ENCODE measurements around the gene LRPAP1.

LRPAP1 gene

DNA sequence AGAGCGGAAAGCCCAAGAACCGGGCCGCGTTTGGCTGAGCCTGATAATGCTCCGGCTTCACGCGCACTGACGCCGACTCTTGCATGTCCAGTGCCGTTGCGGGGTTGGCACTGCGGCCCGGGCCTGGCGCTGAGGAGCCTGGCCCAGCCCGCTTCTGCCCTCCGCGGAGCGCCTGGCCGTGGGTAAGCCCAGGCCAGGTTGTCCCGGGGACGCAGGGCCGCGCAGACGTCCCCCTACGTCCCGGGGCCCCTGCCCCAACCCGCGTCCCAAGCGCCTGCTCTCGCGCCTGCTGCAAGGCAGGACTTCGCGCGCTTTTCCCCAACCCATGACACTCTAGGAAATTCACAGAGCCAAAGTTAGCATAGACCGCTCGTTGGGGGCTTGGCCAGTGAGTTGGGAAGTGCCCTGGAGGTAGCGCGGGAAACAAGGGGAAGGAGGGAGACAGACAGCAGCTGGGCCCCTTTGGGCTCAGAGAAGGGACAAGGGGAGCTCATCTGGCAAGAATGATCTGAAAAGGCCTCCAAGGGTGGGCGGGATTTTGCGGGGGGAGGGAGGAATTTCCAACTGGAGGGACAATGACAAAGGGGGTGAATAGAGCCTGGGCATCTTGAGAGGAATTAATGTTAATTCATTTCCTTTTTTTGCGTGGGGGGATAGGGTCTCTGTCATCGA lies 665 bp upstream of the LRPAP1 start:
- no peak for DNase-seq

DNA sequence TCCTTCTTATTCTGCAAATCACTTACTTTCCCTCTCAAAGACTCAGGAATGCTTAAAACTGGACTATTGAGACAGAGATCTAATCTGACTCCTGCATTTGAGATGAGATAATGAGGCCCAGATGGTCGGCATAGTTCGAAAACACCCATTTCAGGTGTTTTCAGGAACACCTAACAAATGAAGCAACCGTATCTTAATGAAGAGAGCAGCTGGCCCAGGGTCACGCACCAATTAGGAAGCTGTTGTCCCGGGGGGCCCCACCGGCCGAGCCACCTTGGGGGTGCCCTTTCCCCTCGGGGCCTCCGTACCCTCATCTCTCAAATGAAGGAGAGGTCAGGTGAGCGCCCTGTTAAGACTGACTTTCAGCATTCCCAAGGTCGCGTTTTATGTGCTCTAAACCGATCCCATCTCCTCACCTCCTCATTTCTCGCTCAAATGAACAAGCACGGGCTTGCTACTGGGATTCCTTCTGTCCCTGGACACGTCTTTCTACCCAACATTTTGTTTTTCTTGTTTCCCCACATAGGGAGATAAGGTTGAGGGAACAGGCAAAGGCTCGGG lies 824 bp downstream of the LRPAP1 start:
- DNase-seq = no peak

DNA sequence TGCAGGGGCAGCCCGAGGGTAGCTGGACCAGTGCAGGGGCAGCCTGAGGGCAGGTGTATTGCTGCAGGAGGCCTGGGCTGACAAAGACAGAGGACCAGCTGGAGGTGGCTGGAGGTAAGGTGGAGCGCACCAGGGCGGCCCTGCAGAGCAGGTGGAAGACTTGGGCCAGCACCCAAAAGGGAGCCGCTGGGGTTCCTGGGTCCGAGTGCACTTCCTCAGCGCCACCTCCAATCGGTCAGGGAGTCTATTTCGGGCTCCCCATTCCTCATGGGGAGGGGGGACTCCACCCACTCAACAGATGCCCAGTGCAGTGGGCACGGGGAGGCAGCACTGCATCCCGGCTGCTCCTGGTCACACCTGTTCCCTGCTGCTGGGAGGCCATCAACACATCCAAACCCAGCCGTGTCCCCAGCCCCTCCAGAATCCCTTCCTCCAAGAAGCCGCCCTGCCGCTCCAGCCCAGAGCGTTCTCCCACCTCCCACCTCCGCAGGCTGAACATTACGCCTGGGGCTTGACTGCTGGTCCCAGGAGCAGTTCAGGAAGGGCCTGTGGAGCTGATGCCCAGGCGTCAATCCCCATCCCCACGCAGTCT lies 1.5 kb downstream of the LRPAP1 start:
- no peak for DNase-seq

DNA sequence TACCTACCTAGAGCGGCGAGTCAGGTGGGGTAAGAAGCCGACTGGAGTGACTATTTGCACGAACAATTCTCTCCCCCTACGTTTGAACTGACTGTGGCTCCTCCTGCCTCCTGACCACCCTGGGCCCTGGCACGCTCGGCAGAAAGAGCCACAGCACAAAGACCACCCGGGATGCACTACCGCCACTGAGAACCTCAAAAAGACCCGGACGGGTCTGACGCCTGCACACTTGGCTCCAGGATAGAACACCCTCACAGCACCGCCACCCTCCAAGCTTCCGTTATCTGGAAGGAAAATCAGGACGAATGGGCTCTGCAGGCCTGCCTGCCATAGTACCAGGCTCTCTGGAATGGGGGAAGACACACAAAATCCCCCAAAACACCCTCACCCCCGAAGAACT lies 2.2 kb downstream of the LRPAP1 start:
- DNase-seq = no peak

GRCh38 chr4:3529363-3529762 lies 2.9 kb downstream of the LRPAP1 start:
- peak in 7 of 56 donors; percentile 9 to 51 (median 27) for DNase-seq

DNA sequence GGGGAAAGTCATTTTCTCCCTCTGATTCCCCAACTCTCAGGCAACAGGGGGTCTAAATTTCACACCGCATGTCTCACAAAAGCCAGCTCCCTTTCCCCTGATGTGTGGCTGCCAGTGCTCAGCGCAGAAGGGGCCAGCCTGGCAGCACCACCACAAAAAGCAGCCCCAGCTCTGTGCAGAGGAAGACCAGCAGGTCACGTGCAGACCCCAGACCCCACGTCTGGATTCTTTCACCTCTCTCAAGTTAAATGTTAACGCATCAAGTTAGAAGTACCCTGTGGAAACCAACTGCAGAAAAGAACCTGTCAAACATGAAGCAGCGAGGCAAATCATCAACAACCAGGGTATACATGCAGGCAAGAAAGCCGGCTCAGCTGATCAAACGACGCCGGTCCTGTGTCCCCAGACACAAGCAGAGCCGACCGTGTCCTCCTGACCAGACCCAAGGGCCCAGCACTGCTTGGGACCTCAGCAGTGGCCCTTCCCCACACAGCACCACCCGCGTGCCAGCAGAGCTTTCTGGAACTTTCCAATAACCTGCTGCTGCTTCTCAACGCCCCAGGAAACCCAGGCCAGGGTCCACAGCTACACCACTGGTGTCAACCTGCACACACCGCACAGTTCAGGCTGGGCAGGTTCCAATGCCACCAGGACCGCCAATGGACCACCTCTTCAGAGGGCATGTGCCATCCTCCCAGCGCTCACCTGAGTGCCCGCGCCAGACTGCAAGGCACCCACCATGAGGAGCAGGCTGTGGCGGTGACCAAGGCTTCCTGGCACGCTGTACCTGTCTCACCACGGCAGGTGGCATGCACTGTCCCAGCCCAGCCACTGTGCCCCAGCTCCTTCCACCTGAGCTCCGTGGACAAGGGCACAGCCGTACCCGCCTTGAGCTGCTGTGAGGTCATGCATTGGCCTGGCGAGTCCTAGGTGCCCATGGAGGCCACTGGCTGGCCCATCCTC lies 4.0 kb downstream of the LRPAP1 start:
- no peak for DNase-seq

- DNase-seq = no peak
Observed at GRCh38 chr4:3527101-3527913, 4.9 kb downstream of the LRPAP1 start.

DNA sequence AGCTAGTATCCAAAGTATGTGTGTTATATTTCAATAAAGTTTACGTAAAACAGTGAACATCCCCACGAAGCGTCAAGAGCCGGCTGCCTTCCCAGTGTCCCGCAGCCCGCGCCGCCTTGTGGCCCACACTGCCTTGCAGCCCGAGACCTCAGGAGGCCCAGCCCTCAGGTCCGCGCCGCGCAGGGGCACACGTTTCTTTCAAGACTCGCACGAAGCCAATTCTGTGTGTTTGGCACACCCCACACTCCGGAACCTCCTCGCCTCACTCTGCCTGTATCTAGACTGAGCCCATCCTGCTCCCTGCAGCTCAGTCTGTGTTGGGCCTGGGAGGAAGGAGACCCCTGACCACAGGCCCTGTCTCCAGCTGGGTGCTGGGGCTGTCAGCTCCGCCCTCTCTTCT lies 5.8 kb downstream of the LRPAP1 start:
- no peak for DNase-seq

- no peak for DNase-seq
Observed at GRCh38 chr4:3525532-3526430, 6.4 kb downstream of the LRPAP1 start.

DNA sequence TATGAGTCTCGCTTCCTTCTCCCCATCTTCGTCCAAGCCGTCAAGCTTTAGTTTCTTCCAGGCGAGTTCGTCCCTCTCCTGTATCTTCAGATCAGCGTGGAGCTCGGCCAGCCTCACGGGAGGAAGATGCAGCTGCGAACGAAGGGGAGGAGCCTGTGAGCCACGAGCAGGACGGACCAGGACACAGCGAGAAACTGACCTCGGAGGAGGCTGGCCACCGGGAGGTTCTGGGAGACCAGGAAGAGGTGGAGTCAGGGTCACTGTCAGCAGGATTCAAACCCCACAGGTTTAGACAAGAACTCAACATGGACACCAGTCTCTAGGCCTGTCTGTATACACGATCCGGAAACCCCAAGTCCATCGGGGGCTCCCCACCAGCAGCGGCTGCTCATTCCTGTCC lies 7.3 kb downstream of the LRPAP1 start:
- no peak for DNase-seq

DNA sequence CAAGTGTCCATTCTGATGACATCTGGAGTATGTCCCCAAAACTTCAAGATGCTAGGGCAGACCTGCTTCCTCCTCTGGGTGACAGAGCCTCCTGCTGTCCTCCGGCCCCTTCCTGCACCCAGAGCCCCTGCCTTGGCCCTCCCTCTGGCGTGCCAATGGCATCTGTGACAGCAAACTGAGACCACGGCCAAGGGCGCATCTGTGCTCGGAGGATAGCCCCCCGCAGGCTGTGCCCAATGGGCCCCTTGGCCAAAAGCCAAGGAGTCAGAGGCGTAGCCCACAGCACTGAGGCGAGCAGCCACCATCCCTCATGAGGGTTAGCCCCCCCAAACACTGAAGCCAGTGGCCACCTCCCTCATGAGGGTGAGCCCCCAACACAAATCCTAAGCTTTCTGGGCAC lies 7.9 kb downstream of the LRPAP1 start:
- no peak for DNase-seq

- DNase-seq = no peak
Observed at GRCh38 chr4:3523628-3524221, 8.5 kb downstream of the LRPAP1 start.

- DNase-seq = no peak
Observed at GRCh38 chr4:3523146-3523627, 9.0 kb downstream of the LRPAP1 start.

- DNase-seq = no peak
Observed at GRCh38 chr4:3522651-3523050, 9.6 kb downstream of the LRPAP1 start.

GRCh38 chr4:3522326-3522640 lies 9.9 kb downstream of the LRPAP1 start:
- DNase-seq = no peak

- no peak for DNase-seq
Observed at GRCh38 chr4:3521621-3522325, 10.4 kb downstream of the LRPAP1 start.

DNA sequence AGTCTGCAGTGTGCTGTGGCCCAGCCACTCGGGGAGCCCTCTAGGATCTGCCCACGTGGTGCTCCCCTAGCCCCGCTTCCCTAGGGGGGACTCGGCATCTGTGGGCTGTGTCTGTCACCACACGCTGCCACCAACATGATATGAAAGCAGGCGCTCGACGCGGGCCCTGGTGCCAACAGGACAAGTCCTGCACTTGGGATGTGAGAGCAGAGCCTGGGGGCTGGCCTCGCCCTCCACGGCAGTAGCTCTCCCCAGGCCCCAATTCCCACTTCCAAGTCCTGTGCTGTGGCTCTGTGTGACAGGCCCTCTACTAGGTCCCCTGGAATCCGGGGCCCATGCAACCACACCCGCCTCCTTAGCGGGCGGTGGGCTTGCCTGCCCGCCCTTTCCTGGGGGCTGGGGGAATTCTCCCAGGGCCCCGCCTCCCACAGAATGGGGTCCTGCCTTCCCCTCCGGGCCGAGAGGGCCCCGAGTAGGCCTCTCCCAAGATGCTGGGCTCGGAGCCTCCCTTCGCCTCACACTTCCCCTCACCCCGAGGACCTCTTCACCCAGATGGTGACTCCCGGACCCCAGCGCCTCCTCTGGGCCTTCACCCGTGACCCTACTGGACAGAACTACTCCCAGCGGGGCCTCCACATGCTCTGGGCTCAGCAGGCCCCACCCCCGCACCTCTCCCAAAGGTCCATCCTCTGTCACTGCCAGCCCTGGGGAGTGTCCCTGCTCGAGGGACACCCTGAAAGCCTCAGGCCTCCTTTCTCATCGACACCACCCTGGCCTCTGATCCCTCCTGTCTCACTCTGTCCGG lies 11.2 kb downstream of the LRPAP1 start:
- DNase-seq = no peak

DNA sequence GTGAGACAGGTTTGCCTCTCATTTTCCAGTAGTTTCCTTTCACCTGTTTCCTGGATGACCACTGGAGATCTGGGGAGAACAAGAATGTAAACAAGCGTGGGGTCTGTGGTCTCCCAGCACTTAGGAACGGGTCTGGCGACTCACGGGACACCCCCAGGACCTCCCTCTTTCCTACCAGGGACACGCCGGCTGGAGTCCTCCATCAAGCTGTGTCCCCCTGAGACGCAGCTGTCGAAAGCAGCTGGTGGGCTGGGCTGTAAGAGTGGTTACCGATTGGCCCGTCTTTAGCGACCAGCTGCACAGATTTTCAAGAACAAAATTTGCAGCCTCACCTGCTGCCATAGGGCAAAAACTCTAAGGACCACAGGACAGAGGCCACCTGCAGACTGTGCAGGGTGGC lies 11.9 kb downstream of the LRPAP1 start:
- no peak for DNase-seq

Data from nucleus accumbens (tissue), 56 donors.